ENCODE data around the gene FARSA. TPM values are rescaled to one million over a fixed set of nuclear protein-coding genes. Genes with fewer than 3 reads are reported as not detected.

FARSA gene
- polyA plus RNA-seq, 3 donors: 29.0 to 49.2 (median 47.9) TPM

DNA sequence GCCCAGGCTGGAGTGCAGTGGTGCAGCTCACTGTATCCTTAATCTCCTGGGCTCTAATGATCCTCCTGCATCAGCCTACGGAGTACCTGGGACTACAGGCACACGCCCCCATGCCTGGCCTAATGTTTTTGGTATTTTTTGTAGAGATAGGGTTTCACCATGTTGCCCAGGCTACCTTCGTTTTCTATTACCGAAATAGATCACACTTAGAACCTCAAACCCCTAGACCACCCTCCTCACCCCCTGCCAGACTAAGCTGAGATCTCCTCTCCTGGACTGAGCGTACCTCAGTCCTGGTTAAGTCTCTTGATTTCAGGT is 46.9 kb downstream of the FARSA start:
- peaks cover 57 to 62% of the 10 kb centered on the region in 2 donors for H3K4me1 ChIP-seq (ENCODE audit: control insufficient read depth in 1 of 2, insufficient read depth in 2 of 2, low read length in 2 of 2)
- intact Hi-C loops (cut with micrococcal nuclease): loop anchor here in 1 of 2 donors (10.0 kb wide), 2 partner anchors 48 to 78 kb away; partner anchors contain the start of genes CALR, DAND5 and FARSA
- peaks cover 3% of the 10 kb centered on the region for H4K20me1 ChIP-seq (ENCODE audit: insufficient read depth, low read length)
- Mint-ChIP-seq H3K27ac (peak overlapping the region in 1 of 7 donors; percentile 44), H3K4me1 (peaks cover 52% of the 10 kb centered on the region), H3K36me3 (no peaks in the 10 kb centered on the region), H3K4me3 (peak overlapping the region; percentile 24 to 70), H3K27me3 (ENCODE audit: low read depth in 3 of 3) (peaks cover 7 to 19% (median 16%) of the 10 kb centered on the region in 3 donors), H3K9me3 (peaks cover 8 to 29% (median 18%) of the 10 kb centered on the region in 7 donors)
- H2AFZ ChIP-seq (ENCODE audit: insufficient read depth, low read depth, low read length, poor library complexity, severe bottlenecking): no peak overlapping the region
- TF ChIP-seq CTCF (IDR thresholded peaks at IDR 0.05): no peak
- H3K9me3 ChIP-seq (replicated peaks in 1 of 2; ENCODE audit: control insufficient read depth in 1 of 2, insufficient read depth in 1 of 2, low read length in 2 of 2): peaks cover 4 to 21% of the 10 kb centered on the region in 2 donors
- no peak for DNase-seq
- no peak overlapping the region for H3K27ac ChIP-seq (ENCODE audit: low read depth in 1 of 2, low read length in 2 of 2)
- H3K4me3 ChIP-seq (replicated peaks in 1 of 3; ENCODE audit: low read depth in 2 of 3, low read length in 3 of 3): no peak overlapping the region
- H3K36me3 ChIP-seq (replicated peaks in 1 of 2; ENCODE audit: control insufficient read depth in 1 of 2, insufficient read depth in 2 of 2, low read length in 2 of 2): no peaks in the 10 kb centered on the region
- H3K27me3 ChIP-seq (ENCODE audit: control insufficient read depth in 2 of 2, insufficient read depth in 2 of 2, low read length in 2 of 2): peaks cover 0 to 6% of the 10 kb centered on the region in 2 donors
- WGBS (ENCODE audit: insufficient coverage): 100% methylated on average over 1 of the region's 5 CpGs
- H3K79me2 ChIP-seq (ENCODE audit: insufficient read depth, low read length): peaks cover 6% of the 10 kb centered on the region
- no peak overlapping the region for H3K4me2 ChIP-seq (replicated peaks; ENCODE audit: extremely low read depth, low read length, poor library complexity, severe bottlenecking)
- no peak overlapping the region for H3K9ac ChIP-seq (ENCODE audit: insufficient read depth, low read length, poor library complexity, severe bottlenecking)

DNA sequence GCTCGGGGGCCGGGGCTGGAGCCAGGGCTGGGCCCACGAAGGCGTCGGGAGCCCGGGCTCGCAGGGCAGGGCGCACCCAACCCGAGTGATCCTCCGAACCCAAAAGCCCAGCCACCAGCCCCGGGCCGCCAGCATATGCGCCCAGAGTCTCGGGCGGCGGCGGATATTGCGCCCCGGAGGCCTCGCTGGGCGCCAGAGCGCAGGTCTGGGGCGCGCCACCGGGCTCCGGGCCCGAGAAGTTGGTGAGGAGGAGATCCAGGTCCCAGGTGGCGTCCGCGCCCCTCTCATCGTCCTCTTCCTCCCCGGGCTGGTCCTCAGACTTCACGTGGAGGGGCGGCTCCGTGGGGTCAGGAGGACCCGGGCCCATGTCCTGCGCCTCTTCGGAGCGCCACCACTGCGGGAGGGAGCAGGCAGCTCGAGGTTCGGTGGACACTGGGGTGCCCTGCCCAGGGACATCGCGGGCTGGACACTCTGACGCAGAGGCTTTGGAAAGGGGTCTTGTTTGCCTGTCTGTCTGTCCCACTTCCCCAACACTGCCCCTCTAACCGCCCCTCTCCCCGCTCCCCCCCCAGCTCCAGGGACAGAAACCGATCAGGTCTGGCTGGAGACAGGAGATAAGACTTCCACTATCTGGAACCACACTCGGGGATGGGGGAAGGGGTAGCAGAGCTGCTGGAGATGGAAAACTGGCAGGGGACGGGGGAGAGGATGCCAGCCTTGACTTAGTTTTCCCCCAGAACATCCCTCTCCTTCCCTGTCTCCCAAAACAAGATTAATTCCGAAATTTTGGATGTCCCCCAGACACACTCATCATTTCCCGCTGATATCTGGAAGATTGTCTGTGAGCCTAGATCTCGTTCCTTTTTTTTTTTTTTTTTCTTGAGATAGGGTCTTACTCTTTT is 47.5 kb downstream of the FARSA start:
- no peaks in the 10 kb centered on the region for H3K36me3 ChIP-seq (replicated peaks in 1 of 2; ENCODE audit: control insufficient read depth in 1 of 2, insufficient read depth in 2 of 2, low read length in 2 of 2)
- TF ChIP-seq CTCF (IDR thresholded peaks at IDR 0.05): peak; percentile 36
- intact Hi-C loops (cut with micrococcal nuclease): loop anchor here in 1 of 2 donors (10.0 kb wide), 2 partner anchors 49 to 79 kb away; partner anchors contain the start of genes CALR, DAND5 and FARSA
- peaks cover 55 to 62% of the 10 kb centered on the region in 2 donors for H3K4me1 ChIP-seq (ENCODE audit: control insufficient read depth in 1 of 2, insufficient read depth in 2 of 2, low read length in 2 of 2)
- Mint-ChIP-seq H3K27me3 (ENCODE audit: low read depth in 3 of 3) (peaks cover 7 to 19% (median 16%) of the 10 kb centered on the region in 3 donors), H3K27ac (peak overlapping the region in 1 of 7 donors; percentile 44), H3K9me3 (peaks cover 8 to 32% (median 18%) of the 10 kb centered on the region in 7 donors), H3K4me3 (peak overlapping the region; percentile 34 to 70), H3K4me1 (peaks cover 50% of the 10 kb centered on the region), H3K36me3 (no peaks in the 10 kb centered on the region)
- H3K27me3 ChIP-seq (ENCODE audit: control insufficient read depth in 2 of 2, insufficient read depth in 2 of 2, low read length in 2 of 2): peaks cover 0 to 6% of the 10 kb centered on the region in 2 donors
- 7% methylated on average over 40 of the region's 53 CpGs for WGBS (ENCODE audit: insufficient coverage)
- no peak overlapping the region for H3K27ac ChIP-seq (ENCODE audit: low read depth in 1 of 2, low read length in 2 of 2)
- H3K9me3 ChIP-seq (replicated peaks in 1 of 2; ENCODE audit: control insufficient read depth in 1 of 2, insufficient read depth in 1 of 2, low read length in 2 of 2): peaks cover 4 to 21% of the 10 kb centered on the region in 2 donors
- H3K4me2 ChIP-seq (replicated peaks; ENCODE audit: extremely low read depth, low read length, poor library complexity, severe bottlenecking): peak overlapping the region; percentile 70
- H3K79me2 ChIP-seq (ENCODE audit: insufficient read depth, low read length): peaks cover under 1% of the 10 kb centered on the region
- H2AFZ ChIP-seq (ENCODE audit: insufficient read depth, low read depth, low read length, poor library complexity, severe bottlenecking): peak overlapping the region; percentile 87
- DNase-seq: no peak
- H3K4me3 ChIP-seq (replicated peaks in 1 of 3; ENCODE audit: low read depth in 2 of 3, low read length in 3 of 3): peak overlapping the region; percentile 22 to 69 (median 25)
- H4K20me1 ChIP-seq (ENCODE audit: insufficient read depth, low read length): no peaks in the 10 kb centered on the region
- peak overlapping the region; percentile 56 for H3K9ac ChIP-seq (ENCODE audit: insufficient read depth, low read length, poor library complexity, severe bottlenecking)
